ENCODE measurements around the gene SMPDL3A. TPM values are rescaled to one million over a fixed set of nuclear protein-coding genes. Genes with fewer than 3 reads are reported as not detected.

SMPDL3A gene
- total and polyA plus RNA-seq, 9 of the 15 experiments (the other 6 are each of a cell fraction or from before 2014, with no cell fraction given) = 0.14 to 0.91 (median 0.54) TPM

- in situ Hi-C loops (cut with MboI) (no loop called here), intact Hi-C loops (cut with micrococcal nuclease) (no loop called here)
- TF ChIP-seq PML (IDR thresholded peaks at IDR 0.05; ENCODE audit: low read length) = no peak
- no peak for DNase-seq (ENCODE audit: extremely low read depth in 1 of 4, low spot score in 3 of 4)
- no peaks in the 10 kb centered on the region for H3K27me3 ChIP-seq (ENCODE audit: control insufficient read depth in 2 of 2, insufficient read depth in 2 of 2, low read length in 2 of 2)
- no peaks in the 10 kb centered on the region for H3K9me3 ChIP-seq (replicated peaks; ENCODE audit: control insufficient read depth, insufficient read depth, low read depth, low read length)
- H3K36me3 ChIP-seq (ENCODE audit: control insufficient read depth, insufficient read depth, low read length) = no peaks in the 10 kb centered on the region
- H2AFZ ChIP-seq (ENCODE audit: low read depth, low read length) = no peak overlapping the region
- no peaks in the 10 kb centered on the region for H3K79me2 ChIP-seq (ENCODE audit: control insufficient read depth, insufficient read depth, low read length)
- no peak overlapping the region for H3K4me2 ChIP-seq (ENCODE audit: insufficient read depth, low read length)
- ChIA-PET CTCF (ENCODE audit: low intra/inter-chr PET ratio) (no interaction called here), POLR2A (interaction anchor here (0.7 to 1.0 kb wide), 2 partner anchors 9 to 12 kb away, joined by 3 read pairs; no protein-coding TSS in a partner anchor)
- no peak for FAIRE-seq
- H3K27ac ChIP-seq (ENCODE audit: extremely low read depth, low read depth, low read length) = no peak overlapping the region
- no peak overlapping the region for H3K4me3 ChIP-seq
- no peaks in the 10 kb centered on the region for H3K9me1 ChIP-seq (ENCODE audit: control insufficient read depth, insufficient read depth, low read length)
- 13% methylated on average over 2 of the region's 2 CpGs for WGBS (ENCODE audit: insufficient coverage, low coverage, missing lambda C conversion rate)
- ATAC-seq = no peak
- no peaks in the 10 kb centered on the region for H4K20me1 ChIP-seq (replicated peaks; ENCODE audit: control insufficient read depth, insufficient read depth, low read length)
- BruUV-seq (replicated peaks) = no TSS peak
- no peaks in the 10 kb centered on the region for H3K4me1 ChIP-seq (replicated peaks in 1 of 2; ENCODE audit: control insufficient read depth in 2 of 2, insufficient read depth in 2 of 2, low read length in 2 of 2)
- H3K9ac ChIP-seq (ENCODE audit: insufficient read depth in 1 of 2, low read depth in 2 of 2, low read length in 2 of 2) = no peak overlapping the region
Observed at GRCh38 chr6:122809691-122810090, 20.6 kb downstream of the SMPDL3A start.

- intact Hi-C loops (cut with micrococcal nuclease) = no loop called here
- DNase-seq (ENCODE audit: extremely low read depth in 1 of 4, low spot score in 3 of 4) = no peak
- Histone ChIP-seq H3K27ac (ENCODE audit: extremely low read depth, low read depth, low read length) (no peak overlapping the region), H3K9me1 (ENCODE audit: control insufficient read depth, insufficient read depth, low read length) (no peaks in the 10 kb centered on the region), H3K4me3 (no peak overlapping the region), H3K9ac (ENCODE audit: insufficient read depth in 1 of 2, low read depth in 2 of 2, low read length in 2 of 2) (no peak overlapping the region), H3K4me2 (ENCODE audit: insufficient read depth, low read length) (no peak overlapping the region), H3K9me3 (replicated peaks; ENCODE audit: control insufficient read depth, insufficient read depth, low read depth, low read length) (no peaks in the 10 kb centered on the region), H3K4me1 (replicated peaks in 1 of 2; ENCODE audit: control insufficient read depth in 2 of 2, insufficient read depth in 2 of 2, low read length in 2 of 2) (no peaks in the 10 kb centered on the region), H3K79me2 (ENCODE audit: control insufficient read depth, insufficient read depth, low read length) (no peaks in the 10 kb centered on the region), H2AFZ (ENCODE audit: low read depth, low read length) (no peak overlapping the region), H3K36me3 (ENCODE audit: control insufficient read depth, insufficient read depth, low read length) (no peaks in the 10 kb centered on the region), H4K20me1 (replicated peaks; ENCODE audit: control insufficient read depth, insufficient read depth, low read length) (no peaks in the 10 kb centered on the region), H3K27me3 (ENCODE audit: control insufficient read depth in 2 of 2, insufficient read depth in 2 of 2, low read length in 2 of 2) (no peaks in the 10 kb centered on the region)
- ChIA-PET CTCF (ENCODE audit: low intra/inter-chr PET ratio) (no interaction called here), POLR2A (interaction anchor here (0.7 to 1.0 kb wide), 2 partner anchors 10 to 12 kb away, joined by 3 read pairs; no protein-coding TSS in a partner anchor)
- ATAC-seq = no peak
- no TSS peak for BruUV-seq (replicated peaks)
- in situ Hi-C loops (cut with MboI) = no loop called here
- 0% methylated on average over 1 of the region's 1 CpG for WGBS (ENCODE audit: insufficient coverage, low coverage, missing lambda C conversion rate)
- no peak for FAIRE-seq
- TF ChIP-seq ZNF197 (CRISPR knock-in tag; IDR thresholded peaks at IDR 0.05; ENCODE audit: low read depth) (no peak), THRAP3 (IDR thresholded peaks at IDR 0.05; ENCODE audit: borderline replicate concordance) (no peak), ZBTB5 (IDR thresholded peaks at IDR 0.05) (no peak), SREBF1 (IDR thresholded peaks at IDR 0.05; ENCODE audit: borderline replicate concordance, low read depth, low read length) (no peak), ELK1 (CRISPR knock-in tag; IDR thresholded peaks at IDR 0.05) (no peak), KAT7 (CRISPR knock-in tag; IDR thresholded peaks at IDR 0.05; ENCODE audit: borderline replicate concordance) (no peak)
Observed at GRCh38 chr6:122810189-122810588, 21.1 kb downstream of the SMPDL3A start.
